Measurements from ENCODE around the gene NUBP2.
A peak's percentile ranks its signal among the peaks of the same experiment; 100 is the strongest.

Gene NUBP2

DNA sequence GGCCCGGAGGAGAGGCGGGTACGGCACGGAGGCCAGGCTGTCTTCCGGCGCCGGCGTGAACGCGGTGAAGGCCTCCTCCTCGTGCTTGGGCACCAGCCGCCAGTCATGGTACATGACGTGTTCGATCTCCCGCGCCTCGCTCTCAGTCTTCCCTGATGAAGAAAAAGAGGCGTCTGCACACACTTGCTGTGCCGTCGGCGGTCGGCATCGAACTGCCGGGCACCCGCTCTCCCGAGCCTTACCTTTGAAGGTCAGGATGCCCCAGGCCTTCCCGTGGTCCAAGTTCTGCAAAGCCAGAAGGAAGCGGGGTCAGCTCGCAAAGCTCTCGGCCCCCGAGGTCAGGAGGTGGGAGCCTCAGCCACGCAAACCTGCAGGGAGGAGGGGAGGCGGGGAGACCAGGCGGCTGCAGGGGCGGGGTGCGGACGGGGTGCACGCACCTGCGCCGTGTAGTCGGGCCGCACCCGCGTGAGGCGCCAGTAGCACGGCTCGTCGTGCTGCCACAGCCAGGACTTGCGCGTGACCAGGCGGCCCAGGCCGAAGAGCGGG is 10.3 kb upstream of the NUBP2 start, which contains the start of gene EME2:
Gene EME2, plus strand, starts transcription at position 449 of the 546 bp plus-strand sequence. CDS start 418 bp downstream, outside the sequence.
- peak; percentile 76 for DNase-seq (ENCODE audit: low read depth)

DNA sequence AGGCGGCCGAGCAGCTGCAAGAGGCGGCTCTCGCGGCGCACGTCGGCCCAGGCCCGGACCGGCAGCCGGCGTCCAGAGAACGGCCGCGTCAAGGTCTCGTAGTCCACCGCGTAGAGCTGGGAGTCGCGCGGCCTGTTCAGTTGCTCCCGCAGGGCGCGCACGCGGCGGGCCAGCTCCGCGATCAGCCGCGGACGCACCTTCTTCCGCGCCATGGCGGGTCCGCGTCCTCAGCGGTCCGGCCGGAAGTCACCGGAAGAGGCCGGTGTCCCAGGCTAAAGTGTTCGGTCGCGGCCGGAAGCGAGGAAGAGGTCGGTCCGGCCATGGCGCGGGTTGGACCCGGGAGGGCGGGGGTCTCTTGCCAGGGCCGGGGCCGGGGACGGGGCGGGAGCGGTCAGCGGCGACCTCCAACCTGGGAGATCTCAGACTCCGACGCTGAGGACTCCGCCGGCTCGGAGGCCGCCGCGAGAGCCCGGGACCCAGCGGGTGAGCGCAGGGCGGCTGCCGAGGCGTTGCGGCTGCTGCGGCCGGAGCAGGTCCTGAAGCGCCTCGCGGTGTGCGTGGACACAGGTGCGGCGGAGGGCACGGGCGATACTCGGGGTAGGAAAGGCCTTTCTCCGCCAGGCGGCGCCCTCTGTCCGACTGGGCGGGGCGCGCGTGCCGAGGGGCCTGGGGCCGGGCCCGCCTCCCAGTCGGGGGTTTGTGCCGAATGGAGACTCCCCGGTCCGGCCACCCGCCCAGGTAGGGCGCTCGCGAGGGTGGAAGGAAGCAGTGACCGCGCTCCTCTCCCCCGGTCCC is 9.7 kb upstream of the NUBP2 start, which contains the start of gene MRPS34:
Gene MRPS34, minus strand, starts transcription at position 227 of the 795 bp plus-strand sequence. Its CDS starts 15 bp downstream, at position 212.
- peak; percentile 90 for DNase-seq (ENCODE audit: low read depth)

DNA sequence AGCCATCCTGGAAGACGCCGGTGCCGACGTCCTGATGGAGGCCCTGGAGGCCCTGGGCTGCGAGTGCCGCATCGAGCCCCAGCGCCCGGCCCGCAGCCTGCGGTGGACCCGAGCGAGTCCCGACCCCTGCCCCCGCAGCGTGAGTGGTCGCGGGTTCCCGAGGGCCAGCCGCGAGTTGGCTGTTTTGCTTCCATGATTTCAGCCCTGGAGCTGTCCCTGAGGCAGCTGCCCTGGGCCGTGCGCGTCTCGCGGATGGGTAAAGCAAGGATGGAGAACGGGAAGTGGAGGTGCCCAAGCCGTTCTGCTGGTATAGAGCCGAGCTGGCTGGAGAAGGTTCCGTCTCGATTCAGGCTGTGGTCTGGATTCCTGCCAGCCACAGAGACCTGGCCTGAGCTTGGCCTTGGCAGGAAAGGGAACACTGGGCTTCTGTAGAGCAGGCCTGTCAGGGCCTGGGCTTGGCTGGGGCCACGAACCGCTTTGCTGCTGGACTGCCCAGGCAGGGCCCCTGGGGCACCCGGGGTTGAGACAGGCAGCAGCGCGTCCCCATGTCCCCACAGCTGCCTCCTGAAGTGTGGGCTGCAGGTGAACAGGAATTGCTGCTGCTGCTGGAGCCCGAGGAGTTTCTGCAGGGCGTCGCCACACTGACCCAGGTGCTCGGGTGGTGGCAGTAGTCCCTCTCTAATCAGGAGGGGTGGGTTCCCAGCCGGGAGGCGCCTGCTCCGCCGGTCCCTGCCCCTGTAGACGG is 8.9 kb upstream of the NUBP2 start:
- peak; percentile 47 for DNase-seq (ENCODE audit: low read depth)

DNA sequence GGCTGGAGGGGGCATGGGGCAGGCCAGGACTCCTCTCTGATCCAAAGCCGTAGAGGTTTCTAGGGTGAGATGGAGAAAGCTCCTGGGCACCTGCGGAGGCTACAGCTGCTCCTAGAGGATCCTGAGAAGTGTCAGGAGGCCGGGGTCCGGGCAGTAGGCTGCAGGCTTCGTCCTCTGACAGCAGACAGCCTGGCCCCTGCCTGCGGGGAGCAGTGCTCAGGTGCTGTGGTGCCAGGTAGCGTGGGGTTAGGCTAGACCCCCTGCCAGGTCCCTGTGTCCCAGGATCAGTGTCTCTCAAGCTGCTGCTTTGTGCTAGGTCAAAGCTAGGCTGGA is 8.3 kb upstream of the NUBP2 start:
- DNase-seq (ENCODE audit: low read depth): no peak

DNA sequence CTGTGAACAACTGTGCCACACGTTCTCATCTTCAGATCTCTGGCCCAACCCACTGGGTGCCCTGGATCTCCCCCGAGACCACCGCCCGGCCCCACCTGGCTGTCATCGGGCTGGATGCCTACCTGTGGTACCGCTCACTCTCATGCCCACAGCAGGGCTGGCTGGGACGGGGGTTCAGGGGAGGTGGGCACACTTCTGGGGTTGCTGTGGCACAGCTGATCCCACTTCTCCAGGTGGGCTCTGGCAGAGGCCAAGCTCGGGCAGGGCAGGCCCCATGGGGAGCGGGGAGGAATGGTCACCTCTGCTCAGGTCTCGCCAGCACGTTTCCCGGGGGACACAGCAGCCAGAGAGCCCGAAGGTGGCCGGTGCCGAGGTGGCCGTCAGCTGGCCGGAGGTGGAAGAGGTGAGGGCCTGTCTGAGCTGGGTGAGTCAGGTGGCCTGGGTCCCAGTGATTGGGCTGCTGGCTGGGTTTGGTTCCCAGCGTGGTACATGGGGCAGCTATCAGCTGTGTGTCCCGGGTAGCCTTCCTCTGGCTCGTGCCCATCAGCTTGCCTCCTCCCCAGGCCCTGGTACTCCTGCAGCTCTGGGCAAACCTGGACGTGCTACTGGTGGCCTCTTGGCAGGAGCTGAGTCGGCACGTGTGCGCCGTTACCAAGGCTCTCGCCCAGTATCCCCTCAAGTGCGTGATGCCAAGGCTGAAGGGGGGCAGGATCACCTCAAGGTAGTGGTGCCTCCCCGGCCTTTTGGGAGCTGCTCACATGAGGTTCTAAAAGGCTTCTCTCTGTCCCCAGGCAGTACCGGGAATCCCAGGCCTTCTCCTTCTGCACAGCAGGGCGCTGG is 7.5 kb upstream of the NUBP2 start:
- no peak for DNase-seq (ENCODE audit: low read depth)

DNA sequence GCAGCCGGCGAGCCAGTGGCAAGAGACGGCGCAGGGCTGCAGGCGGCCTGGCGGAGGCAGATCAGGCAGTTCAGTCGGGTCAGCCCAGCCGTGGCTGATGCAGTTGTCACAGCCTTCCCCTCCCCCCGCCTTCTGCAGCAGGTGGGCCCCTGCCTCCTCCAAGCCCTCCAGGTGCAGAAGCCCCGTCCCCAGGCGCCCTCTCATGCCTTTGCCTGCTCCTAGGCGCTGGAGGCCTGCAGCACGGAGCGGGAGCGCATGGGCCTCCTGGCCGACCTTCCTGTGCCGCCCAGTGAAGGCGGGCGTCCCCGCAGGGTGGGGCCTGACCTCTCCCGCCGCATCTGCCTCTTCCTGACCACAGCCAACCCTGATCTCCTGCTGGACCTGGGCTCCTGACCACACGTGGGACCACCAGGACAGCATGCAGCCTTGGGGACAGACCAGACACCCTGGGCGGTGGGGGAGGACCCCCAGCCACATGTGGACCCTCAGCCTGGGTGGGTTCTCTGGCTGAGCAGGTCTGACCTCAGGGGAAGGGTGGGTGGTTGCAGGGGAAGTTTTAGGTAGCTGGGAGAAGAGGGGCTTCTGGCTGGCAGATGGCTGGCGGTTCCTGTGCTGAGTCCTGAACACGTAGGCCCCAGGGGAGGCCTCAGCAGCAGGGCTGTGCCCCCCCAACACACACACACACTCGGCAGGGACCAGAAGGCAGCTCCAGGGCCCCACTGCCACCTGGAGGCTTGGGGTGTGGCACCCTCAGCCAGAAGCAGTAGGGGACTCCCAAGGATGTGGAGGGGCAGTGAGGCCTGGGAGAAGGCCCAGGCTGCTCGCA is 6.7 kb upstream of the NUBP2 start:
- no peak for DNase-seq (ENCODE audit: low read depth)

DNA sequence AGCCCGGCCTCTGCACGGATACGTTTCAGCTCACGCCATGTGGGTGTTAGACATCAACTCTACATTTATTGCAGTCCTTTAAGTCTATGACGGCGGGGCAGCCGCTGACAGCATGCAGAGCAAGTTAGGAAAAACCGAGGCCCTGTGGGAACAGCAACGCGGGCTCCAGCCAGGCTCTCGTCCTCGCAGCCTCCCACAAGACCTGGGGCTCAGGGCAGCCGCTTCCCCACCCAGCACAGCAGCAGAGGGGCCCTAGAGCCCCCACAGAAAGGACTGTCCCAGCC is 6.1 kb upstream of the NUBP2 start:
- DNase-seq (ENCODE audit: low read depth): no peak

DNA sequence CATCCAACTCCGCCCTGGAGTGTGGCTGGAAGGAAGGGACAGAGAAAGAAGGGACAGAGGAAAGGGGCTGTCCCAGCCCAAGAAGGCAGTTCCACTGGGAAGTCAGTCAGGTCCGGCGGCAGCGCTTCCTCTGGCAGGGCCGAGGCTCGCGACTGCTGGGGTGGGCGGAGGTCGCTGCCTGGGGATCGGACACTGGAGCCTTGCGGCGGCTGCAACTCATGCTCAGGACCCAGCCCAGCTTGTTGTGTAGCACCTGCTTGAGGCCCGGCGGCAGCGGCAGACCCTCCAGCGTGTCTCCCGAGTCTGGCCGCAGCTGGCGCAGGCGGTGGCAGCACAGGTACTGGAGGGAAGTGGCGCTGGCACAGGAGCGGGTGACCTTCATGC is 5.8 kb upstream of the NUBP2 start:
- no peak for DNase-seq (ENCODE audit: low read depth)

DNA sequence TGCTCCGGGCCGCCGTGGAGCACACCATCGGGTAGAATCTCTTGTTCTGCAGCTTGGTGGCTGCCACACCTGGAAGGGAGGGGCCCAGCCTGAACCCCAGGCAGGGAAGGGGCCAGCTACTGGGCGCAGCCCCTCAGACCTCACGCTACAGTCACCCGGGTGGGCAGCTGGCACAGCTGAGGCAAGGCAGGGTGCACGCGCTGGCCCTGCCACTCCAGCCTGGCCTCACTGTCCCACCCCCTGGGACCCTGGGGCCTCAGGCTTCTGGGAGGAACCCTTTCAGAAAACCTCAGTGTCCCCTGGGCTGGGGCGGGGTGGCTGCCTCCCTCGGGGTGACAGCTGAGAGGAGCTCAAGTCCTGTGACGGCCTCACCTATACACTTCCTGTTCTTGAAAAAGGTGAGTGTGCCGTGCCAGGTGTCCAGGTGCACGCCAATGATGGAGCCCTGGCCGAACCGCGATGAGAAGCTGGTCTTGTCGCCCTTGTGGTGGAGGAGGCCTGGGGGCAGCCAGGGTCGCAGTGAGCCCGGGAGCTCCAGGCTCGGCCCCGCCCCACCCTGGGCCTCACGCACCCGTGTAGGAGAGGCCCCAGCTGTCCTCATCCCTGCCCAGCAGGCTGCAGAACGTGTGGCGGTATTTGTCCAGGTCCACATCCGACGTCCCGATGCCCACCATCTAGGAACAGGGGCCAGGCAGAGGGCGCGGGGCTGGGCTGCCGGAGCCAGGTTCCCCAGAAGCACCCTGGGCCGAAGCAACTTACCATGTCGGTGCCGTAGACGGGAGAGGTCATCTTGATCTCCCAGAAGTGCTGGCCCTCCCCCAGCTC is 5.2 kb upstream of the NUBP2 start:
- DNase-seq (ENCODE audit: low read depth): no peak

DNA sequence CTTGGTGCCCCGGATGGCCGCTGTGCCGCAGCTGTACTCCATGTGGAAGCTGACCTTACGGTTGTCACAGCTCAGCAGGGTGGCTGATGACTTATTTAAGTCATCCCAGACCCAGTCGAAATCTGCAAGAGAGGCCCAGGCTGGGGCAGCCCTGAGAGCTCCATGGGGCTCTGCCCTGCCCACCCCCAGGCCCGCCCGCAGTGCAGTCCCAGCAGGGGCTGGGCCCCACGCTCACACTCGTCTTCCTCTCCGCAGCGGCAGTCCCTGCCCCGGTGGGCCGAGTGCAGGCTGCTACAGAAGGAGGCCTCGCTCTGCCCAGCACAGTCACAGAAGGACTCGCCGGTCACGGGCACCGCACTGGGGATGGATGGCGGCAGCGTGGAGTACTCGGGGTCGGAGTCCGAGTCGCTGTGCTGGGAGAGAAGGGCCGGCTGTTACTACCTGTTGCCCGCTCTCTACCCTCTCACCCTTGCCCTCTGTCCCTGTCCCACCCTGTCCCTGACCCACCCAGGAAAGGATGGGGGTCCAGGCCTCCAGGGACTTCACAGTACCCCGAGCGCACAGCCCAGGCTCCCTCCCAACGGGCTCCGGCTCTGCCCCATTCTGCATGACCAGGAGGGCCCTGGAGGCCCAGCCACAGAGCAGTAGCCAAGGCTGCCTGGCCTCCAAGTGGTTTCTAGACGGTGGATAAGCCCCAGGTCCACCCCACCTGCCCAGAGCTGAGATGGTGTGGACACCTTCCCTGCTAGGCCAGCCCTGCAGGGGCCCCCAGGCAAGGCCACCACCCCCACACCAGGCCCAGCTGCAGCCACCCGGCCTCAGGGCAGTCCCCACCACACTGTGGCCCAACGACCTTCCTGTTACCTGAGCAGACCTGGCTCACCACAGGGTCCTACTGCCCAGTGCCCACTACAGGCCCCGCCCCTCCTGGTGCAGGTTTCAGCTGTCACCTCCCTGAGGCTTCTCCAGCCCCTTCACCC is 4.3 kb upstream of the NUBP2 start:
- DNase-seq (ENCODE audit: low read depth): no peak

DNA sequence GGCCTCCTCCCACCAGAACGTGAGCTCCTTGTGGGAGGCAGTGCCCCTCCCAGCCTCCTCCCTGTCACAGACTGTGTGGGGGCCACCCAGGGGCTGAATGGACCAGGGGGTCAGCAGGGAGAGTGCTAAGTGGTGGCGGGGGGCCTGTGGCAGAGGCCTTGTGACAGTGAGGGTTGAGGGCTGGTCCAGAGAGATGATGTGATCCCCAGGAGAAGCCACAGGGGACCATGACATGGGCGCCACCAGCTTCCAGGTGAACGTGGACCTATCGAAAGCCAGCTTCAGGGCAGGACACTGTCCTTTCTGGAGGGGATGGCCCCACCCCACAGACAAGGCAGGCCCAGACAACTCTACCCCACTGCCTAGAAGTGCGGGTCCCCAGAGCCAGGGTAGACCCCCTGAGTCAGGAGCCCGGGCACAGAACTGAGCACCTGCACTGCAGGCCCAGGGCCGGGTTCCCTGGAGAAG is 3.5 kb upstream of the NUBP2 start:
- DNase-seq (ENCODE audit: low read depth): no peak

DNA sequence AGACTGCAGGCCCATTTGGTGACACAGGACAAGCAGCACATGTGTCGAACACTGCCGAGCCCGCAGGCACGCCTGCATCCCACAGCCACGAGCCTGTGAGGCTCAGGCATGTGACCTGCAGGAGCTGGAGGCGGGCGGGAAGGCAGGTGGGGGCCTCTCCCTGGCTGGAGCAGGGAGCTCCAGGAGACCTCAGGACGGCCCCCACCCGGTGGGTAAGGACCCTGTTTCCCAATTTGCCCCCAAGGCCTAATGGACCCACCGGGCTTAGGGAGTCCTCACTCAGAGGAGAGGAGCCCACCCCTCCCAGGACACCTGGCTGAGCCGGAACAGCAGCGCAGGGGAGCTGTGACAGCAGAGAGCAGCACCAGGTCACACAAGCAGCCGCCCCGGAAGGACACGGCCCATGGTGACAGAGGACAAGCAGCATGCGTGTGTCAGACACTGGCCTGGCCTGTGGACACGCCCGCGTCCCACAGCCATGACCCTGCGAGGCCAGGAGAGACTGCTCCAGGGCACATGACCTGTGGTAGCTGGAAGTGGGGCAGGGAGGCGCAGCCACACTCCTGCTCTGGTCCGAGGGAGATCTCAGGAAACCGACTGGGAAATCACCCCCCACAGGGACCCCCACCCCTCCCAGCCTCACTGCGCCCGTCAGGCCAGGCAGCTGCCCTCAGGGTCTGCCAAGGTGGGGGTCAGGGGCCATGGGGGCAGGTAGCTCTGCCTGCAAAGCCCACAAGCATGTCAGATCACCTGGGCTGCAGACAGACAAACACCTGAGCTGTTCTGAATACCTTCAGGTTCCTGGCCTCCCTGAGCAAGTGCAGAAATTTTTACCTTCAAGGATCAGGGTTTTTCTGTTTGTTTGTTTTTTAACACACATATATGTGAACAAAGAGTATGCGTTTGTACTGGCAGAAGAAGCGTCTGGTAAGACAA is 2.8 kb upstream of the NUBP2 start:
- no peak for DNase-seq (ENCODE audit: low read depth)

DNA sequence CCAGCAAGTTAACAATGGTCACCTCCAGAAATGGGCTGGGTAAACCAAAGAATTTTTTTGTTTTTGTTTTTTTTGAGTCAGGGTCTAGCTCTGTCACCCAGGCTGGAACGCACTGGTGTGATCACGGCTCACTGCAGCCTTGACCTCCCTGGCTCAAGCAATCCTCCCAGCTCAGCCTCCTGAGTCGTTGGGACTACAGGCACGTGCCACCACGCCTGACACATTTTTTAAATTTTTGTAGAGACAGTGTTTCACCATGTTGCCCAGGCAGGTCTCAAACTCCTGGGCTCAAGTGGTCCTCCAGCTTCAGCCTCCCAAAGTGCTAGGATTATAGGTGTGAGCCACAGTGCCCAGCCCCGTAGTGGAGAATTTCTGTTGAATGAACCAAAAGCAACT is 2.1 kb upstream of the NUBP2 start:
- no peak for DNase-seq (ENCODE audit: low read depth)

DNA sequence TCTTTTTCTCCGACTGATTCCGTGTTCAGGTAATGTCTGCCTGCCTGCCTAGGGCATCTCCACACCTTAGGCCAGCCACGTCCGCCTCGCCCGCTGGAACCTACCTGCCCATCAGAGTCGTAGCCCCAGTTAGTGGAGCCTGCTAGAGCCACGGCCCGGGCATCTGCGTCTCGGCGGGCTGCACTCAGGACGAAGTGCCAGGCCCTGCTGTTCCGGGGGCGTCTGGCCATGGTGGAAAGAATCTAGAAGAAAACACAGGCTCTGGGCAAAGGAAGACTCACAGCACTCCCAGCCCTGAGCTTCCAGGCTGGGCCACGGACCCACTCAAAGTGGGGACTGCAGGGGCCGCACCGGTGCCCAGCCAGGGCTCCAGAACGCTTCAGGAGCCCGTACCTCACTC is 1.5 kb upstream of the NUBP2 start:
- DNase-seq (ENCODE audit: low read depth): no peak

DNA sequence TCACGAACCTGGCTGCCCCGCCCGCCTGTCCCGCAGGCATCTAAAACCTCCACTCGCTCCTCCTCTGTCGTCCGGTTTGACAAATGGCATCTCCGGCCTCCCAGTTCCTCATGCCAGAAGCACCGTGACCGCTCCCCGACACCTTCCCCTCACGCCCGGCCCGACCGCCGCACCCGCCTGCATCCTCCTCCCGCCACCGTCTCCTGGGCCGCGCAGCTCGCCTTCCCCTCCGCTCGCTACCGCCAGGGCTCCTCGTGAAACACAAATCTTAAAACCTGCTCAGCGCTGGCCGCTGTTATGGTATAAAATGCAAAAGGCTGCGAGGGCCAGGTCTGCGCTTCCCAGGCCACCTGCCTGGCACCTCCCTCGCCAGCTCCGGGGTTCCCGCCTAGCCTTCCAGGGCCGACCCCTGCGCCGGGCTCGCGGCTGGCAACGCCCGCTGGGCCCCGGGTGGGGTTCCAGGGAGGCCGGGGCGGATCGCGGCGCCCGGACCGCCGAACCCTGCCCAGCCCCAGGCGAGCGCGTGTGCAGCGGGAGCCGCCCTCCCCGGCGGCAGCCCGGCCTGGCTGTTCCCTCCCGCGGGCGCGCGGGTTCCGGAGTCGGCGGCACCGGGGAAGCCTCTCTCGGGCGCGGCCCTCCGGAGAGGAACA is 877 bp upstream of the NUBP2 start:
- peak; percentile 41 for DNase-seq (ENCODE audit: low read depth)

DNA sequence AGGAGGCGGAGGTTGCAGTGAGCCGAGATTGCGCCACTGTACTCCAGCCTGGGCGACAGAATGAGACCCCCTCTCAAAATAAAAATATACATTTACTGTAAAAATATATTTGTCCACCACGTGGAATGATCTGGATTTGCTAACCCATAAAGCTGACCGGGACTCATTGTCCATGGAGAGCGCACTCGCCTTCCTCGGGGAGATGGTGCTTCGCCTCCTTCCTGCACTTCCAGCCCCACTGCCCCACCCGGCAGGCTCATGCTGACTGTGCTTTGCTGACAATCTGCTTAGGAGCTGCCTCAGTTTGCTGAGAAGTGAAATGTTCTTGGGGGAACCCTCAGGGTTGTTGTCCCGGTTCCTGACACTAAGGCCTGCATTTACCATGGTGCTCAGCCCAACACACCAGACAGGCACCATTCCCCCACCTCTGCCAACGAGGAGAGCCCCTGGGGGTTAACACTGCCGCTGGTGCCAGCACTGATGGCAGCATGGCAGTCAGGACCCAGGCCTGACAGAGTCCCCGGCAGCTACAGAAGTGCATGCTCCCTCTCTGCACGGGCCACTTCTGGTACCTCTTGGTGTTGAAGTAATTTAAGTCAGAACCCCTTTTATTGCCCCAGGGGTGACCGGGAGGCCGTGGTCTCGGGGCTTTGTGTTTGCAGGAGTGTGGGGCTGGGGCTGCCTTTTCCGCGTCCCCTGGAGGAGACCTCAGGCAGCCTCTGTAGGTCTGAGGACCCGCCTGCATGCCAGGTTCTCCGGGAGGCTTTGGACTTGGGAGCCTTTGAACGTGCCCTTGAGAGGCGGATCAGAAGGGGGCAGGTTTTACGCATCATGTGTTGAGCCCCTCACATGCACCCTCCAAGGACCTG is 2.5 kb downstream of the NUBP2 start:
- no peak for DNase-seq (ENCODE audit: low read depth)

DNA sequence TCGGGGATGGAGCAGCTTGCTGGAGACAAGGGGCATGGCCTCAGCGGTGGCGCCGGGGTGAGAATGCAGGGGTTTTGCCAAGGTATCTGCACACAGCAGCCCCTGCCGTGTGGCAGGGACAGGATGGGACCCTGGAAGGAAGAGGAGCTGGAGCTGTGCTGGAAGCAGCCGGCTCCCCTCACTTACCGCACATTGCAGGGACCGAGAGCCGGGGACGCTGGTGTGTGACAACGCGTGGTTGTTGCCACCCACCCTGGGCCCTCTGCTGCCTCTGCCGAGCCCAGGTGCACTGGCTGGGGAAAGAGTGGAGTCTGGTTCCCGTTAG is 3.0 kb downstream of the NUBP2 start:
- DNase-seq (ENCODE audit: low read depth): no peak

Data from ELR (cell line).